ENCODE measurements around the gene OPCML.

Gene OPCML

GRCh38 chr11:132365650-132366049 lies 1166.7 kb downstream of the OPCML start:
- no peak for FAIRE-seq
